HG03064 (cell line): ENCODE measurements around the gene HM13.
"Not testable (repeated sequence)": the region's sequence is repeated elsewhere in the genome, so short reads cannot be mapped to it uniquely, and the experiment has no call there.

Source experiments
- ATAC-seq: cut with Tn5 transposase; IDR thresholded peaks from one replicate; pipeline ENCODE4 v1.9.1; 2021; ENCODE audit warnings: low read depth; ENCODE audit not compliant: unreplicated experiment

HM13 gene

DNA sequence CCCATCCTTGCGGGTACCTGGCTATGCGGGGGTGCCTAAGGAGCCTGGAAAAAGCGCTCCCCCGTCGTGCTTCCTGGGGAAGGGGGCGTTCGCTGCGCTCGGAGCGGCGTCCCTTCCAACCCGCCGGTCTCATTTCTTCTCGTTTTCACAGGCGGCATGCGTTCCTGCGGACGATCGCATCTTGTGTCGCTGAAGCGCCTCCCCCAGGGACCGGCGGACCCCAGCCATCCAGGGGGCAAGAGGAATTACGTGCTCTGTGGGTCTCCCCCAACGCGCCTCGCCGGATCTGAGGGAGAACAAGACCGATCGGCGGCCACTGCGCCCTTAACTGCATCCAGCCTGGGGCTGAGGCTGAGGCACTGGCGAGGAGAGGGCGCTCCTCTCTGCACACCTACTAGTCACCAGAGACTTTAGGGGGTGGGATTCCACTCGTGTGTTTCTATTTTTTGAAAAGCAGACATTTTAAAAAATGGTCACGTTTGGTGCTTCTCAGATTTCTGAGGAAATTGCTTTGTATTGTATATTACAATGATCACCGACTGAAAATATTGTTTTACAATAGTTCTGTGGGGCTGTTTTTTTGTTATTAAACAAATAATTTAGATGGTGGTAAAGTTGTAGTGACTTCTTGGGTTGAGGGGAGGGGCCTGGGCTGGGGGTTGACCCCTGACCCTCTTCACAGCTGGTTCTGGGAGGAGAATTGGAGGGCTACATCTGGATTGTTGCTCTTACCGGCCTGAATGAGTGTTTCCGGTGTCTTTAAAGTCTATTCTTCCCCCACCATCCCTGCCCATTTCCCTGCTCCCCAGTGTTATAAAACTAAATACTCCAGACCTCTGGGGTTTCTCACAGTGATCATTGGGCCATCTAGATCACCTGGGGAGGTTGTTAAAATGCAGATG, 91.9 kb downstream of the HM13 start:
- no peak for ATAC-seq

DNA sequence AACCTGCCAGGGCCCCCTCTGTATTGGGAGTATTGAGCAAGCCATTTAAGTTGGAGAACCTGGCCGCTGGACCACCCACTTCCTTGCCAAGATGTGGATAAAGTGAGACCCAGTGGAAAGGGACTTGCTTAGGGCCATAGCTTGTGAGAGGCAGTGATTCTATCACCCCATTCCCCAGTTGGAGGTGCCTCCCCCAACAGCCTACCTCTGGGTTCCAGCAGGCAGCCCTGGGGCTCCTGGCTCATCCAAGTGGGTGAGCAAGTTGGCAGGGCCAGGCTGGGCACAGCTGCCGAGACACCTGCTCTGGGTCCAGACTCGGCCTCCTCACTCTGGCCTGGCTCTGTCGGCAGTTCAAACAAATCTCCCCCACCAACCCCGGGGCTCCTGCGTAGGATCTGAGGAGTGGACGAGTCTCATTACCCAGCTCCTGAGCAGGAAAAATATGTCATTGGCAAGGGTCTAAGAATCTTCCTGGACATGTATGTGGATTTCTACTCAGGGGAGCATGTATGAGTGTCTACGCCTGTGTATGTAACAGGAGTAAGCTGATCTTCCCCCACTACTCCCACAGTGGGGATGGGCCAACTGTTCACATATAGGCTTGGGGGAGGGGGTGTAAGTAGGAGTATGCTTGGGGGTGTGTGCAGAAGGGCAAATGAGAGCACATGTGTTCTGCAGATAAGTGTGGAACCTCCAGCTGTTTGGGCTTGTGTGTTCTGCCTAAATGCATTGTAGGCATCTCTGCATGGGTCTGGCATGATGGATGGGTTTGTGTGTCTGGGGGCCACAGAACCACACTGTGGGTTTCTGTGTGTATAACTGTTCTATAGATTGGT, 92.8 kb downstream of the HM13 start:
- no peak for ATAC-seq

DNA sequence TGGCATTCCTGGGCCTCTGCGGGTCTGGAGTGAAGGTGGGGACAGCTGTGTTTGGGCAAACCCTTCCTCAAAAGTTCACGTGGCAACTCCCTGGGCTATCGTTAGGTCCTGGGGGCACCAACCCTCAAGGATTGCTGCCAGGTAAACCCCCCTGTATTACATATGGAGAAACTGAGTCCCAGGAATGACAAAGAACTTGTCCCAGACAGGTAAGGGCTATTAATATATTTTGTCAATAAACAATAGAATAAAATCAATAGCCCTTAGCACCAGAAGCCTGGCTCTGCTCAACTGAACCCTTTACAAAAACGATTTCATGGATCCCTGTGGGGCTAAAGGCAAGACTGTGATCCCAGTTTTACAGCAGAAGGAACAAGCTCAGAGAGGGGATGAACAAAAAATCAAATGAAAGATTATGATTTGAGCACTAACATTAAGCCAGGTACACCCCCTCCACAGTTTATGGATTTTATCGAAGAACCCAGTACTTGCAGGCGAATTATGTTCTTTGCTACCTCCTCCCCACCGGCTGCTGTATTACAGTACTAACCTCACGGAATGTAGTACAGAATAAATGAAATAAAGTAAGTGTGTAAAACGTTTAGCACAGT, 93.5 kb downstream of the HM13 start:
- ATAC-seq = no peak

DNA sequence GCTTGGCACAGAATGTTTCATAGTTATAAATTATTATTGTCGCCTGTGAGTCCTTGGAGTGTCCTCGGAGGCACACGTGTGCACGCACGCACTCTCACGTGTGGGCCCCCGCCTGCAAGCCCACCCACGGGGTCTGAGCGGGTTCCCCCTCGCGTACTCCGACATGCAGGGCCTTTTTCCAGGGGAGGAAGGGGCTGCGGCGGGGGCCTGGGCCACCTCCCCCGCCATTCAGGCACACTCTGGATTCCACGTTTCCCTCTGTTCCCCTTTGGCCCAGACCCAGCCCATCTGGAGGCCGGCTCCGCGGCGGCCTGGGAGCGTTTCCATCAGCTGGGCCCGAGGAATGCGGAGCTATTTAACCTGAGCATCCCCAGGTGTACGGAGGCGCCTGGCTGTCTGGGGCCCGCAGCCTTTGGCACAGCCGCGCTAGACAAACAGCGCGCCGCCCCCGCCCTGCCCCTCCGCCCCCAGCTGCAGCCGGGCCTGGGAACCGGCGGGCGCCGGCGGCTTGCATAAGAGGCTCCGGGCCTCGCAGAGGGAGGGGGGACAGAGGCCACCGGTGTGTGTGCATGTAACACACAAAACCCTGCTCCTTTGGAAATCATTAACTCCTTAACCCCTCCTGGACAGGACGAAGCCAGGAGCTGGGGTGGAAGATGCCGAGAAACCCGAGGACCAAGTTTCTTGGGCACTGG, 94.2 kb downstream of the HM13 start:
- ATAC-seq = no peak

DNA sequence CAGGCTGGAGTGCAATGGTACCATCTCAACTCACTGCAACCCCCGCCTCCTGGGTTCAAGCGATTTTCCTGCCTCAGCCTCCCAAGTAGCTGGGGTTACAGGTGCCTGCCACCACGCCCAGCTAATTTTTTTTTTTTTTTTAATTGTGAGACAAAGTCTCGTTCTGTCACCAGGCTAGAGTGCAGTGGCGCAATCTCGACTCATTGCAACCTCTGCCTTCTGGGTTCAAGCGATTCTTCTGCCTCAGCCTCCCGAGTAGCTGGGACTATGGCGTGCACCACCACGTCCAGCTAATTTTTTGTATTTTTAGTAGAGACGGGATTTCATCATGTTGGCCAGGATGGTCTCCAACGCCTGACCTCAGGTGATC, 98.0 kb downstream of the HM13 start:
- ATAC-seq = not testable (repeated sequence)

DNA sequence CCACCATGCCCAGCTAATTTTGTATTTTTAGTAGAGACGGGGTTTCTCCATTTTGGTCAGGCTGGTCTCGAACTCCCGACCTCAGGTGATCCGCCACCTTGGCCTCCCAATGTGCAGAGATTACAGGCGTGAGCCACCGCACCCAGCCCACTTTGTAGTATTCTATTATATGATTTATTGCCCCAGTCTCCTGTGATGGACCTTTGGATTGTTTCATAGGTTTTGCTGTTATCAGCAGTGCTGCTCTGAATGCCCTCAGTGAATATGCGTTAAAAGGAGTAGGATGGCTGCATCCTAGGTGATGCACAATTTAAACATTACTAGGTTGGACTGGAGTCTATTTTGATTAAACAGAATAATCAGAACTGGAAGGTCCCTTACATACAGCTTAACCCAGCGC, 101.2 kb downstream of the HM13 start:
- ATAC-seq = no peak

DNA sequence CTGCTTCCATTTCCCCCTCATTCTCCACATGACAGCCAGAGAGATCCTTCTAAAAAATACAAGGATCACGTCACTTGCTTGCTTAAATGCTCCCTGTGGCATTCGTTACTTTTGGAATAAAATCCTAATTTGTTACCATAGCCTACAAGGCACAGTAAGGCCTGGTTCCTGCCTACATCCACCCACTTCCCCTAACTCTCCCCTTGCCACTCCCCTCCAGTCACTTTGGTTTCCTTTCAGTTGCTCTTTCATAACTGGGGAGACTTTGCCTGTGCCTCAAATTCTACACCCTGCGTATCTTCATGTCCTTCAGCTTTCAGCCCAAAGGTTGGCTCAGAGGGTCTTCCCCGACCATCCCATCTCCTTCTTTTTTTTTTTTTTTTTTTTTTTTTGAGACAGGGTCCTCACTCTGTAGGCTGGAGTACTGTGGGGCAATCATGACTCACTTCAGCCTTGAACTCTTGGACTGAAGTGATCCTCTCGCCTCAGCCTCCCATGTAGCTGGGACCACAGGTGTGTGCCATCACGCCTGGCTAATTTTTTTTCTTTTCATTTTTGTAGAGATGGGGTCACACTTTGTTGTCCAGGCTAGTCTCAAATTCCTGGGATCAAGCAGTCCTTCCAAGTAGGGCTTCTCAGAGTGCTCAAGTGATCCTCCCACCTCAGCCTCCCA, 103.3 kb downstream of the HM13 start:
- ATAC-seq = no peak
